VCaP (cell line): ENCODE data around the gene PARP4.
"Not testable (repeated sequence)": the region's sequence is repeated elsewhere in the genome, so short reads cannot be mapped to it uniquely, and the experiment has no call there.

Experiments used
- H3K27ac ChIP-seq: fragments of 450-650 bp; 2 replicates; pipeline ENCODE4 v1.5.1; 2017
- TF ChIP-seq, protein P1 (sequence below): fragments of 450-650 bp; conservative IDR thresholded peaks from 2 replicates; pipeline ENCODE4 v1.5.1; 2017; ENCODE audit warnings: mild to moderate bottlenecking, moderate library complexity

The PARP4 gene

DNA sequence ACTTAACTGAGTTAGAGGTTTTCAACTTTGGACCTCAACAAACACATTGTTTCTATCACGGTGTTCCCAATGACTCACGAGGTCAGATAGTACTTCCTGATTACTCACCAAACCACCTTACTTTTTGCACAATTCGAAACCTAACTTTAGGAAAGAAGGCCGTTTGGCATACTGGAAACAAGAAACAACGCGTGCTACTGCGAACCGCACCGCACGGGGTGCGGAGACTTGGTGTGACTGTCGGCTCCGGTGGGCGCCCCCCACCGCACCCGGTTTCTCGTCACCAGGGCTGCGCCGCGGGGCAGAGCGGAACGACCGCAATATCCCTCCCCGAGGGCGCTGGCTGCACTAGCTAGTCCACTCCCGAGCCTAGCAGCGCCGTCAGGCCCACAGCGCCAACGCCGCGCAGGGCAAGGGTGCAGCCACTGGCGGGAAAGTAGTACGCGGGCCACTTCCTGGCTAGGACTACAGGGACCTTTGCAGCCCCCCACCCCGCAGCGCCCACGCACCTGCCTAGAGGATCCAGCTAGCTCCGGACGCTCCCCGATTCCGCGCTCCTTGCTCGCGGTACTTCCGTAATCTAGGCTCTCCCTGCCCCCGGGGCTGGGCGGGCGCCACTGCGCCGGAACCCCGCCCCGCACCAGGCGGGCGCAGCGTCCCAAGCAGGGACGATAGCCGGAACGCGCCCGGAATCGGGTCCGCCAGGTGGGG, at the start of gene PARP4:
PARP4 (minus strand) TSS at position 582 of the 711 bp plus-strand sequence. CDS start 9,002 bp downstream, outside the sequence.
- TF ChIP-seq, protein P1, sequence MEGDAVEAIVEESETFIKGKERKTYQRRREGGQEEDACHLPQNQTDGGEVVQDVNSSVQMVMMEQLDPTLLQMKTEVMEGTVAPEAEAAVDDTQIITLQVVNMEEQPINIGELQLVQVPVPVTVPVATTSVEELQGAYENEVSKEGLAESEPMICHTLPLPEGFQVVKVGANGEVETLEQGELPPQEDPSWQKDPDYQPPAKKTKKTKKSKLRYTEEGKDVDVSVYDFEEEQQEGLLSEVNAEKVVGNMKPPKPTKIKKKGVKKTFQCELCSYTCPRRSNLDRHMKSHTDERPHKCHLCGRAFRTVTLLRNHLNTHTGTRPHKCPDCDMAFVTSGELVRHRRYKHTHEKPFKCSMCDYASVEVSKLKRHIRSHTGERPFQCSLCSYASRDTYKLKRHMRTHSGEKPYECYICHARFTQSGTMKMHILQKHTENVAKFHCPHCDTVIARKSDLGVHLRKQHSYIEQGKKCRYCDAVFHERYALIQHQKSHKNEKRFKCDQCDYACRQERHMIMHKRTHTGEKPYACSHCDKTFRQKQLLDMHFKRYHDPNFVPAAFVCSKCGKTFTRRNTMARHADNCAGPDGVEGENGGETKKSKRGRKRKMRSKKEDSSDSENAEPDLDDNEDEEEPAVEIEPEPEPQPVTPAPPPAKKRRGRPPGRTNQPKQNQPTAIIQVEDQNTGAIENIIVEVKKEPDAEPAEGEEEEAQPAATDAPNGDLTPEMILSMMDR: 0 out of 2 replicates have a peak, but pooled peaks have one; percentile 8
- H3K27ac ChIP-seq: peak within 1 kb of the TSS; percentile 81

DNA sequence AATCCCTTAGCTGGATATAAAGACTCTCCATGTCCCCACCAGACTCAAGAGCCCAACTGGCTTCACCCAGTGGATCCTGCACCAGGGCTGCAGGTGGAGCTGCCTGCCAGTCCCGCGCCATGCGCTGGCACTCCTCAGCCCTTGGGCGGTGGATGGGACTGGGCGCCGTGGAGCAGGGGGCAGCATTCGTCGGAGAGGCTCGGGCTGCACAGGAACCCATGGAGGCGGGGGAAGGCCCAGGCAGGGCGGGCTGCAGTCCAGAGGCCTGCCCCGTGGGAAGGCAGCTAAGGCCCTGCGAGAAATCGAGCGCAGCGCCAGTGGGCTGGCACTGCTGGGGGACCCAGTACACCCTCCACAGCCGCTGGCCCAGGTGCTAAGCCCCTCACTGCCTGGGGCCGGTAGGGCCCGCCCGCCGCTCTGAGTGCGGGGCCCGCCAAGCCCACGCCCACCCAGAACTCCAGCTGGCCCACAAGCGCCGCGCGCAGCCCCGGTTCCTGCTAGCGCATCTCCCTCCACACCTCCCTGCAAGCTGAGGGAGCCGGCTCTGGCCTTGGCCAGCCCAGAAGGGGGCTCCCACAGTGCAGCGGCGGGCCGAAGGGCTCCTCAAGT, 48.1 kb upstream of the PARP4 start:
- not testable (repeated sequence) for H3K27ac ChIP-seq

DNA sequence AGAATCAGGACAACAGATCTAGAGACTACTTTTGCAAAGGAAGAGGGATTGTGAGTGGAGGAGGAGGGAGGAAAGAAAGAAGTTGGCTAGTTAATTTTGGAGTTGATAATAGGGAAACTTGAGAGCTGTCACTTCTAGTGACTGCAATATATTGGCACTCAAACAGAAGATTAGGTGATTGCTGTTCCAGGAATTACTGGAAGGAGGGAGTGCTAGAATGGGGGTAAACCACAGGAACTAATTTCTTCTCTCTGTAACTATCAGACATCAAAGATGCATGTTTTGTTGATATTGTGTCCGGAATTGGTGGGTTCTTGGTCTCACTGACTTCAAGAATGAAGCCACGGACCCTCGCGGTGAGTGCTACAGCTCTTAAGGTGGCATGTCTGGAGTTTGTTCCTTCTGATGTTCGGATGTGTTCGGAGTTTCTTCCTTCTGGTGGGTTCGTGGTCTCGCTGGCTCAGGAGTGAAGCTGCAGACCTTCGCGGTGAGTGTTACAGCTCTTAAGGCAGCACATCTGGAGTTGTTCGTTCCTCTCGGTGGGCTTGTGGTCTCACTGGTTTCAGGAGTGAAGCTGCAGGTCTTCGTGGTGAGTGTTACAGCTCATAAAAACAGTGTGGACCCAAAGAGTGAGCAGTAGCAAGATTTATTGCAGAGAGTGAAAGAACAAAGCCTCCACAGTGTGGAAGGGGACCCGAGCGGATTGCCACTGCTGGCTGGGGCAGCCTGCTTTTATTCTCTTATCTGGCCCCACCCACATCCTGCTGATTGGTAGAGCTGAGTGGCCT, 47.0 kb upstream of the PARP4 start:
- not testable (repeated sequence) for H3K27ac ChIP-seq

DNA sequence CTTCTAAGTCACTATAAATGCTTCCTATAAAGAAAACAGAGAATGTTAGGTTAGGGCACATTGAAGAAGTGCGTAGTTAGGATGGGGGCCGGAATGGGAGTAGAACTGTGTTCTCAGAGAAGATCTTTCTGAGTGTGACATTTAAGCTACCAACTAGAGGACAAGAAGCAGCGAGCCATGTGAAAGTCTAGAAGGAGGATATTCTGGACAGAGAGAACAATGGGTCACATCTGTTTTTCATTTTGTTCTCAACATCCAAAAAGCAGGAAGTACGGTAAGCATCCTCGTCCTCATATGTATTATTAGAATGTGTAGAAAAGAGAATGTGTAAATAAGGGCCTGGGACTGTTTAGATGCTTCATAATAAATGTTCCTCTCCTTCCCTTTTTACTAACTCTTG, 44.5 kb upstream of the PARP4 start:
- H3K27ac ChIP-seq: no peak overlapping the region
- TF ChIP-seq, protein P1: no peak

DNA sequence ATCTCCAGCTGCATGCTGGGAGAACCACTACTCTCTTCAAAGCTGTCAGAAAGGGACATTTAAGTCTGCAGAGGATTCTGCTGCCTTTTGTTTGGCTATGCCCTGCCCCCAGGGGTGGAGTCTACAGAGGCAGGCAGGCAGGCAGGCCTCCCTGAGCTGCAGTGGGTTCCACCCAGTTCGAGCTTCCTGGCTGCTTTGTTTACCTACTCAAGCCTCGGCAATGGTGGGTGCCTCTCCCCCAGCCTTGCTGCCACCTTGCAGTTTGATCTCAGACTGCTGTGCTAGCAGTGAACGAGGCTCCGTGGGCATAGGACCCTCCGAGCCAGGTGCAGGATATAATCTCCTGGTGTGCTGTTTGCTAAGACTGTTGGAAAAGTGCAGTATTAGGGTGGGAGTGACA, 41.3 kb upstream of the PARP4 start:
- not testable (repeated sequence) for H3K27ac ChIP-seq

DNA sequence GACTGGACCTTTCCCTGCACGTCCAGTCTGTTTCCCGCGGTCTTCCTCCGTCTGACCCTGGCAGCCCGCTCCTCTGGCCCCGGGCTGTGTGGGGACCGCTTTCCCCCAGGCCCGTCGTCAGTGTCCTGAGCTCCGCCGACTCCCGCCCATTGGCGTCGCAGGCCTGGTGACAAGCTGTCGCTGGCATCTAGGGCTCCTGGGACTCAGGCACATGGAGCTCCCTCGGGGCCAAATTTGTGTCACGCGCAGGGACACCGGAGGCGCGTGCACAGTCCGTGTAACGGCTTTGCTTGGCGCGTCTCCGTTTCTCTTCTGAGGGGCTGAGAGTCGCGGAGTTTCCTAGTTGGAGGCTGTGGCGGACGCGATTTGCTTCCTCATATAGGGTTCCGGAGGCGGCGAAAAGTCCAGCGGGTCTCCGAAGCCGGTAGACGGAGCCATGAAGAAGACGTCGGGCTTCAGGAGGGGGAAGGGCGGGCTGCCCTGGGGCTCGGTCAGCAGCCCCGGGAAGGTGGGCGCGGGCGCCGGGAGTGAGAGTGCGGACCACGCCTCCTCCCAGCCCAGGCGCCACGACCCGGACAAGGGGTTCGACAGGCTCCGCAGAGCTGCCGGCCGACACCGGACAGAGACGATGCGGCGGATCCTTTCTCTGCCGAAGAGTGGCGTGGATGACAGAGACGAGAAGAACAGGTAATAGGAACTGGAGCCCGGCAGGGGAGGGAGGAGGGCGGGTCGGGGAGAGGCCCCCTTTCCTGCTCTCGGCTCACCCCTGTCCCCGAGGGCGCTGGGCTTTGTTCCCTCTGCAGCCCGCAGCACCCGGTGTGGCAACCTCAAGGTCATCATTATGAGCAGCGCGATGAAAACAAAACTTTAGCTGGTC, 29.1 kb upstream of the PARP4 start:
- H3K27ac ChIP-seq: not testable (repeated sequence)

DNA sequence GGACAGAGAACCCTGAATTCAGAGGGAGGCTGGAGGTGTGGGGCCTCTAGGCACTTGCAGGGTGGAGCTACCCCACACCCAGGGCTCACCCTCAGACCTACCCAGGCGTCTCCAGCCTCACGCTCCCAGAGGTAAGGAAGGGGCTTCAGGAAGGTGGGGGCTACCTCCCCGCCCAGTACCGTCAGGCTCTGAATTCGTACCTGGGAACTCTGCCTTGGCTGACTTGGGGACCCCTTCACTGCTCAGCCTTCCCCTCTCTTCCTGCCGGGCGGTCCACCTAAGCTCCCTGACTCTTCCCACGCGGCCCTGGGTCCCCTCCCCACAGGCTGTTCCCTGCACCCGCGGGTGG, 28.5 kb upstream of the PARP4 start:
- H3K27ac ChIP-seq: no peak overlapping the region
- TF ChIP-seq, protein P1: no peak

DNA sequence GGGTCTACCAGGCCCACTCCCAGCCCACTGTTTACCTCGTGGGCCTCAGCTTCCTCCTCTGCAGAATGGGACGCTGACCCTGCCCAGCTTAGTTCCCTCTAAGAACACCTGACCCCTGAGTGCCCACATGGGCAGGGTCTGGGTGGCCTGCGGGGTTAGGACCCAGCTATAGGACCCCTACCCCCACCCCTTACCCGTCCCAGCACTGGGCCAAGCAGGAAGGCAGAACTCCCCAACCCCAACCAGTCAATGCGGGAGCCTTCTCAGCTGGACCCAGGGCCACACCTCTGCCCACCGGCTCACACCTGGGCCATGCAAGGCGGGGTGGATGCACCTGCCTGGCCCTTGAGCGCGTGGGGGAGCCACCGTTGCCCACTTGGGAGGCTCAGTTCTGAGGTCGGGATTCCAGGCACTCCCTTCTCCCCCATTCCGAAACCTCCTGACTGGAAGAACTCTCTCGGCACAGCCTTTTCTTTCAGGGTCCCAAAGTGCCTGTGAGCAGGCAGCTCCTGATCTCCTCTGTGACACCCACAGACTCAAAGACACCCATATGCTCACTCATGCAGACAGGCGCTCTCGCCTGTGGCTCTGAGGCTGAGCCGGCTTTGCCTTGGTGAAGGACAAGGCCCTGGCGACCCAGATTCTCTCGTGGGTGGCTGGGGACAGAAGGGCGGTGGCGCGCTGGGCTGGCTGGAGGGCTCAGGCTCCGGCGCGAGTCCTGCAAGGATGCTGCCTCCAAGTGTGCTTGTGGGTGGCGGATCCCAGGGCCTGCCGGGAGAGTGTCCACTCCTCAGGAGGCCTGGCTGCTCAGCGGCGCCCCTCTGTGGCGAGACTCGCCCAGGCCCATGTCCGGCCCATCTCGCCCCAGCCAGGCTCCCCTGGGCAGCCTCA, 27.9 kb upstream of the PARP4 start:
- TF ChIP-seq, protein P1: no peak
- H3K27ac ChIP-seq: no peak overlapping the region
